Heart right ventricle (tissue), 16 donors: Measurements from ENCODE around the gene ZNF487. TPM values are rescaled to one million over a fixed set of nuclear protein-coding genes. Genes with fewer than 3 reads are reported as not detected.

Experiments used
- ATAC-seq, 8 donors: fragments of 200-7000 bp; cut with Tn5 transposase; one replicate each; pipeline ENCODE4 v1.9.1; 2020; ENCODE audit warnings: mild to moderate bottlenecking in 8 of 8, moderate library complexity in 8 of 8, moderate number of reproducible peaks in 1 of 8
- DNase-seq, 2 donors: peaks; one replicate each; pipeline ENCODE4 v3.0.0-alpha.2; 2020
- H3K27ac ChIP-seq, 10 donors: fragments of 200-600 bp; sonication (generic) in 2 of 10; one replicate each; pipeline versions ENCODE4 v1.5.0 to v1.8.0; 2020 to 2022; ENCODE audit warnings: mild to moderate bottlenecking in 3 of 10
- H3K27me3 ChIP-seq, 7 donors: fragments of 200-600 bp; one replicate each; pipeline ENCODE4 v1.8.0; 2021 to 2022; ENCODE audit warnings: mild to moderate bottlenecking in 2 of 7
- H3K36me3 ChIP-seq, 9 donors: fragments of 200-600 bp; sonication (generic) in 1 of 9; one replicate each; pipeline versions ENCODE4 v1.5.0 to v1.8.0; 2020 to 2022; ENCODE audit warnings: mild to moderate bottlenecking in 2 of 9
- H3K4me1 ChIP-seq, 9 donors: fragments of 200-600 bp; sonication (generic) in 1 of 9; one replicate each; pipeline versions ENCODE4 v1.5.0 to v1.8.0; 2020 to 2022; ENCODE audit warnings: mild to moderate bottlenecking in 4 of 9
- H3K4me3 ChIP-seq, 10 donors: fragments of 200-600 bp; sonication (generic) in 2 of 10; one replicate each; pipeline versions ENCODE4 v1.5.0 to v1.8.0; 2020 to 2022; ENCODE audit warnings: mild to moderate bottlenecking in 7 of 10, moderate library complexity in 2 of 10
- H3K9me3 ChIP-seq, 11 donors: fragments of 200-600 bp in 10 of 11; sonication (generic) in 2 of 11; one replicate each; pipeline versions ENCODE4 v1.5.0 to v1.8.0; 2013 to 2022; ENCODE audit warnings: mild to moderate bottlenecking in 2 of 11, control low read depth in 1 of 11, moderate library complexity in 1 of 11
- WGBS, 2 donors: extraction: QIAGEN DNeasy Blood & Tissue Kit; methylation state at CpG; one replicate each; pipeline ENCODE4 v1.1.7; 2013; ENCODE audit warnings: inconsistent platforms in 1 of 2; 5-methylcytosine and 5-hydroxymethylcytosine counted together
- intact Hi-C, 10 donors: fragments of 100-400 bp; cut with DNase I; formaldehyde crosslinking; loops; one replicate each; pipeline versions ENCODE4 v1.11.1 to v1.14.2; 2022
- long read RNA-seq, 3 donors: library from polyadenylated mRNA; unstranded; transcript quantifications; one replicate each; pipeline ENCODE4 v2.0.0, GENCODE V29; 2020 to 2021
- polyA plus RNA-seq, 2 donors: library from polyadenylated mRNA; stranded (reverse); fragments of 200-250 nt; gene quantifications; one replicate each; pipeline ENCODE4 v1.2.3, GENCODE V29; 2013
- total RNA-seq, 10 donors: library from RNA; stranded (reverse); fragmentation: NEBNext Ultra II Directional in 3 of 10; extraction: Animal tissue kit (Norgen Biotek cat#: 25700) in 3 of 10; gene quantifications; one replicate each; pipeline versions ENCODE4 v1.2.1 to v1.2.4, GENCODE V29; 2021 to 2023
- TF ChIP-seq, protein P1 (sequence below), 9 donors: fragments of 200-600 bp; sonication (generic) in 2 of 9; IDR thresholded peaks; one replicate each; pipeline versions ENCODE4 v1.5.0 to v1.8.0; 2021 to 2022; ENCODE audit warnings: antibody characterized with exemption in 9 of 9, mild to moderate bottlenecking in 5 of 9, moderate library complexity in 1 of 9
- donor health status: Arrhythmogenic right ventricular cardiomyopathy.
- donor health status: ischemic (EF 13 %, LVEDD 7.1; RV severe dilation, severe dysfunction).
- donor health status: healthy with polysubstance abuse.
- donor health status: DM: no; HTN: yes; CAD: no.
- donor health status: DM: no; HTN: no; CAD: no.
- donor health status: ischemic (EF 25% LVEDD 6.9; RV normal size, moderate dysfunction).
- donor health status: ischemic (EF 25% LVEDD 5.7; RV mildly dilated, moderate dysfunction).
- donor health status: healthy.
- donor health status: DM: yes; HTN: yes; CAD: no.
- donor health status: Ischemic cardiomyopathy.
- donor health status: ischemic (EF 35%, LVEDD 5.7; RV mildly dilated, moderate dysfunction).
- donor health status: nonischemic (EF 11% LVEDD 7.7; RV severe dilation, severe dysfunction).
- donor health status: DM: yes; HTN: yes; CAD: no.
- donor health status: PGD.
- donor health status: ischemic (EF 29% LVEDD 5.4; RV normal size, mild dysfunction).
- donor health status: nonischemic (EF 23%, LVEDD 6.1; RV moderate dilation, normal function).

Gene ZNF487
- total RNA-seq (1 to 10 TPM; 1.6 to 4.2 (median 2.4) TPM), polyA plus RNA-seq (1 to 10 TPM; 3.3 to 4.3 TPM)
- long read RNA-seq, donor 1, partial matches to known transcripts: 0 of 2 reads
- long read RNA-seq, donor 1, other reads (novel, unspliced or antisense): 2 of 2 reads
- long read RNA-seq, donor 2: 0 reads
- long read RNA-seq, donor 3, partial matches to known transcripts: 1 of 3 reads
- long read RNA-seq, donor 3, other reads (novel, unspliced or antisense): 1 of 3 reads

DNA sequence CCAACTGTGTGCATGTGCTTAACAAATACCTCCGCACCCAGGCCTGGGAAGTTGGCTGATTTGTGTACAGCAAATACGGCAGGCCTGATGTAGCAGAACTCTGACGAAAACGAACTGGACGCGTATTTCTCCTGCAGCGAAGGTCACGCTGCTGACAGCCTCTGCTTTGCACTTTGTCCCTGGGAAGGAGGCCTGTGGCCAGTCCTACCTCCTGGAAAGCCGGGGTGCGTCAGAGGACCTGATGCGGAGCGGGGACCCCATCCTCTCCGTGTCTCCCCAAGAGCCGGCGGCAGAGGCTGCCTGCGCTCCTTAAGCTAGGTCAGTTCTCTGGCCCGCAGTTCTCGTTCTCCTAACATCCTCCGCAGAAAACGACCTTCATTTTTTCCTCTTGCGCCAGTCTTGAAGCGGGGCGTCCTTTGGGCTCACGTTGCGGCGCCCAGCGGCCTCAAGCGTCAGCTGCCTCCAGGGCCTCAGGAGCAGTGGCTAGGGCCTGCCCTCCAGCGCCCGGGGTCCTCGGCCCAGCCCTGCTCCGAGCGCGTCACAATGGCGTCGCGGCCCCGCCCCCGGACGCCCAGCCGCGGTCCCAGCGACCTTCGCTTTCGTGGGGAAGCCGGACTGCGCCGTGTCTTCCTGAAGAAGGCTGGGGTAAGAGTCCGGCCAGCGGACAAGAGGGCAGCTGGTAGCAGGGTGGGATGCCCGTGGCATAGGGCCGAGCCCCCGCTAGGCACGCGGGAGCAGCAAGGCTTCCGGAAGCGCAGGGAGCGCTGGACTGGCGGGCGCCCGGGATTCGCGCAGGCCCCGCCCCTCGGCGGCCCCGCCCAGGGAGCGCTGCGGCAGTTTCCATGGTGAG lies at the start of gene ZNF487:
TSS of gene ZNF487 (plus strand) at position 821 of the 850 bp plus-strand sequence. CDS start 38,703 bp downstream, outside the sequence.
- DNase-seq: peak; percentile 90 to 91
- 0% methylated on average over 68 to 69 of the region's 69 CpGs for WGBS, 2 donors
- TF ChIP-seq, protein P1, sequence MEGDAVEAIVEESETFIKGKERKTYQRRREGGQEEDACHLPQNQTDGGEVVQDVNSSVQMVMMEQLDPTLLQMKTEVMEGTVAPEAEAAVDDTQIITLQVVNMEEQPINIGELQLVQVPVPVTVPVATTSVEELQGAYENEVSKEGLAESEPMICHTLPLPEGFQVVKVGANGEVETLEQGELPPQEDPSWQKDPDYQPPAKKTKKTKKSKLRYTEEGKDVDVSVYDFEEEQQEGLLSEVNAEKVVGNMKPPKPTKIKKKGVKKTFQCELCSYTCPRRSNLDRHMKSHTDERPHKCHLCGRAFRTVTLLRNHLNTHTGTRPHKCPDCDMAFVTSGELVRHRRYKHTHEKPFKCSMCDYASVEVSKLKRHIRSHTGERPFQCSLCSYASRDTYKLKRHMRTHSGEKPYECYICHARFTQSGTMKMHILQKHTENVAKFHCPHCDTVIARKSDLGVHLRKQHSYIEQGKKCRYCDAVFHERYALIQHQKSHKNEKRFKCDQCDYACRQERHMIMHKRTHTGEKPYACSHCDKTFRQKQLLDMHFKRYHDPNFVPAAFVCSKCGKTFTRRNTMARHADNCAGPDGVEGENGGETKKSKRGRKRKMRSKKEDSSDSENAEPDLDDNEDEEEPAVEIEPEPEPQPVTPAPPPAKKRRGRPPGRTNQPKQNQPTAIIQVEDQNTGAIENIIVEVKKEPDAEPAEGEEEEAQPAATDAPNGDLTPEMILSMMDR (IDR thresholded peaks at IDR 0.05): peak in 6 of 9 donors; percentile 11 to 60 (median 46)
- H3K4me1 ChIP-seq: peaks cover 0 to 33% (median 10%) of the 10 kb centered on the region in 9 donors
- H3K27ac ChIP-seq: peak within 1 kb of the TSS; percentile 96 to 100 (median 100)
- H3K36me3 ChIP-seq: no peaks in the 10 kb centered on the region
- H3K9me3 ChIP-seq: no peaks in the 10 kb centered on the region
- peak within 1 kb of the TSS; percentile 43 to 99 (median 82) for H3K4me3 ChIP-seq
- ATAC-seq: peak; percentile 99
- no peaks in the 10 kb centered on the region for H3K27me3 ChIP-seq
- intact Hi-C loops: loop anchor here in 7 of 10 donors (1.0 to 5.0 kb wide), 6 partner anchors 16 to 40 kb away; partner anchors contain the start of gene HNRNPF (in 3 of the 7)

GRCh38 chr10:43387678-43388032 lies 49.3 kb upstream of the ZNF487 start:
- Histone ChIP-seq H3K36me3 (peaks cover 0 to 84% (median 35%) of the 10 kb centered on the region in 9 donors), H3K27ac (no peak overlapping the region), H3K9me3 (no peaks in the 10 kb centered on the region), H3K4me1 (peaks cover 0 to 44% (median 21%) of the 10 kb centered on the region in 9 donors), H3K4me3 (no peak overlapping the region), H3K27me3 (no peaks in the 10 kb centered on the region)
- DNase-seq (no peak), ATAC-seq (no peak)
- intact Hi-C loops: no loop called here
- 71 to 75% methylated on average over 5 of the region's 5 CpGs for WGBS, 2 donors
- TF ChIP-seq, protein P1 (IDR thresholded peaks at IDR 0.05): no peak

DNA sequence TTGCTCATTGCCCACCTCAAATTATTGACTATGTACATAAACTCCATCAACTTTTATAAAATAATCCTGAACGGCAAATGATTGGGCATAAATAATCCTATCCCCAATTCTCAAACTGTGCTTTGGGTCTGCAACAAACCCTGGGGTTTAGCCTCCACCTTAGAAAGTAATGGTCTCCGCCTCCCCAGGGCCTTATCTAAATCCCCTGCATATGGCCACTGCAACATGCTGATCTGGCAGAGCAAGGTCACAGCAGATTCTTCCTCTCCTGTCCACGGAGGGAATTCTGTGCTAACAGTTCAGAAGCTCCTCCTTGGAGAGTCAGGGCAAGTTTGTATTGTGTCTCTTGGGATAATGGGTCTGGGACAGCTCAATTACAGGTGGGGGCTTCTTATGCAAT lies 47.0 kb upstream of the ZNF487 start:
- ATAC-seq (no peak), DNase-seq (no peak)
- H3K4me3 ChIP-seq: no peak overlapping the region
- no peaks in the 10 kb centered on the region for H3K9me3 ChIP-seq
- H3K4me1 ChIP-seq: peaks cover 0 to 59% (median 25%) of the 10 kb centered on the region in 9 donors
- TF ChIP-seq, protein P1 (IDR thresholded peaks at IDR 0.05): no peak
- H3K36me3 ChIP-seq: peaks cover 0 to 100% (median 51%) of the 10 kb centered on the region in 9 donors
- peak overlapping the region in 1 of 10 donors; percentile 33 for H3K27ac ChIP-seq
- no peaks in the 10 kb centered on the region for H3K27me3 ChIP-seq
- intact Hi-C loops: loop anchor here in 1 of 10 donors (5.0 kb wide), 1 partner anchor 62 kb away; no protein-coding TSS in a partner anchor
- whole genome bisulfite sequencing, 2 donors: 56 to 57% methylated on average over 3 of the region's 3 CpGs

- peak overlapping the region in 1 of 10 donors; percentile 33 for H3K27ac ChIP-seq
- ATAC-seq (no peak), DNase-seq (no peak)
- H3K4me1 ChIP-seq: peaks cover 3 to 61% (median 27%) of the 10 kb centered on the region in 9 donors
- WGBS, 2 donors: 76 to 78% methylated on average over 5 of the region's 5 CpGs
- peaks cover 0 to 100% (median 51%) of the 10 kb centered on the region in 9 donors for H3K36me3 ChIP-seq
- no peaks in the 10 kb centered on the region for H3K9me3 ChIP-seq
- no peak overlapping the region for H3K4me3 ChIP-seq
- TF ChIP-seq, protein P1 (IDR thresholded peaks at IDR 0.05): no peak
- no peaks in the 10 kb centered on the region for H3K27me3 ChIP-seq
- intact Hi-C loops: loop anchor here in 1 of 10 donors (5.0 kb wide), 1 partner anchor 62 kb away; no protein-coding TSS in a partner anchor
These were observed 46.6 kb upstream of the ZNF487 start for GRCh38 chr10:43390333-43390732.
